ENCODE measurements around the gene FABP1.

DNA sequence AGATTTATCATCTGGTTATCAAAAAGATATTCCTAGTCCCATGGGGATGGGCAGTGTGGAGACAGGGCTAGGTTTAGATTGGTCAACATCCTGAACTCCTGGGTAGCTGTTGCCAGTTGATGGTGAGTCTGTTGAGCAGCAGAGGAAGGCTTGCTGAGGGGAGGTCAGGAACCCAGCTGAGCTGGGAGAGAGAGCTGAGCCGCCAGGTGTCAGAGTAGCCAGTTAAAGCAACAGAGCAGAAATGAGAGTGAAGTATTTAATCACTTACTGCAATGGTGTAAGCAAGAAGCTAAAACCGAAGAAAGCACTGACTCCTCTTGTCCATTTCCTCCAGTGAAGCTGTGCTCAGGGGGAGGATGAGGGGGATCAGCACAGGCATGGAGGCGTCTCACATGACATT lies 30.7 kb downstream of the FABP1 start:
- TF ChIP-seq POLR2AphosphoS5 (IDR thresholded peaks at IDR 0.05; ENCODE audit: low read depth, low read length) (no peak), TAF1 (IDR thresholded peaks at IDR 0.05; ENCODE audit: low read depth, low read length) (no peak)

Measured in GM12891 (cell line).